ENCODE results near the gene SEL1L2.

Gene SEL1L2

GRCh38 chr20:13875265-13875811, 115.1 kb downstream of the SEL1L2 start:
- no peak overlapping the region for H3K4me2 ChIP-seq (ENCODE audit: low read length)
- no peaks in the 10 kb centered on the region for H3K9me3 ChIP-seq (ENCODE audit: control insufficient read depth, insufficient read depth, low read length)
- H3K9me2 ChIP-seq (replicated peaks; ENCODE audit: control insufficient read depth, low read length): no peaks in the 10 kb centered on the region
- no peaks in the 10 kb centered on the region for H3F3A ChIP-seq (ENCODE audit: control insufficient read depth, insufficient read depth)
- no peaks in the 10 kb centered on the region for H3K79me2 ChIP-seq (ENCODE audit: control insufficient read depth, low read length)
- H4K20me1 ChIP-seq (ENCODE audit: control insufficient read depth, insufficient read depth, low read depth, low read length): no peaks in the 10 kb centered on the region
- H3K36me3 ChIP-seq (ENCODE audit: control insufficient read depth, low read length): no peaks in the 10 kb centered on the region
- no peak overlapping the region for H3K27ac ChIP-seq (ENCODE audit: low read depth, low read length)
- H3K4me3 ChIP-seq (ENCODE audit: low read length): no peak overlapping the region
- H3K27me3 ChIP-seq (ENCODE audit: control insufficient read depth, low read length): no peaks in the 10 kb centered on the region
- TF ChIP-seq CTCF (IDR thresholded peaks at IDR 0.05; ENCODE audit: low read depth, low read length, poor library complexity, severe bottlenecking) (no peak), EZH2phosphoT487 (IDR thresholded peaks at IDR 0.05; ENCODE audit: borderline replicate concordance, low read length) (no peak)
- no peaks in the 10 kb centered on the region for H3K4me1 ChIP-seq (ENCODE audit: control insufficient read depth, low read length)

GRCh38 chr20:13874394-13875157, 115.8 kb downstream of the SEL1L2 start:
- Histone ChIP-seq H3K9me3 (ENCODE audit: control insufficient read depth, insufficient read depth, low read length) (no peaks in the 10 kb centered on the region), H3K36me3 (ENCODE audit: control insufficient read depth, low read length) (no peaks in the 10 kb centered on the region), H3K4me1 (ENCODE audit: control insufficient read depth, low read length) (no peaks in the 10 kb centered on the region), H3F3A (ENCODE audit: control insufficient read depth, insufficient read depth) (no peaks in the 10 kb centered on the region), H3K4me3 (ENCODE audit: low read length) (no peak overlapping the region), H3K27ac (ENCODE audit: low read depth, low read length) (no peak overlapping the region), H3K79me2 (ENCODE audit: control insufficient read depth, low read length) (no peaks in the 10 kb centered on the region), H4K20me1 (ENCODE audit: control insufficient read depth, insufficient read depth, low read depth, low read length) (no peaks in the 10 kb centered on the region), H3K27me3 (ENCODE audit: control insufficient read depth, low read length) (no peaks in the 10 kb centered on the region), H3K9me2 (replicated peaks; ENCODE audit: control insufficient read depth, low read length) (no peaks in the 10 kb centered on the region), H3K4me2 (ENCODE audit: low read length) (no peak overlapping the region)
- TF ChIP-seq EZH2phosphoT487 (IDR thresholded peaks at IDR 0.05; ENCODE audit: borderline replicate concordance, low read length) (no peak), CTCF (IDR thresholded peaks at IDR 0.05; ENCODE audit: low read depth, low read length, poor library complexity, severe bottlenecking) (no peak)

GRCh38 chr20:13873831-13874230, 116.6 kb downstream of the SEL1L2 start:
- H3F3A ChIP-seq (ENCODE audit: control insufficient read depth, insufficient read depth): no peaks in the 10 kb centered on the region
- H3K4me3 ChIP-seq (ENCODE audit: low read length): no peak overlapping the region
- no peaks in the 10 kb centered on the region for H3K27me3 ChIP-seq (ENCODE audit: control insufficient read depth, low read length)
- no peaks in the 10 kb centered on the region for H3K4me1 ChIP-seq (ENCODE audit: control insufficient read depth, low read length)
- H4K20me1 ChIP-seq (ENCODE audit: control insufficient read depth, insufficient read depth, low read depth, low read length): no peaks in the 10 kb centered on the region
- H3K36me3 ChIP-seq (ENCODE audit: control insufficient read depth, low read length): no peaks in the 10 kb centered on the region
- H3K9me3 ChIP-seq (ENCODE audit: control insufficient read depth, insufficient read depth, low read length): no peaks in the 10 kb centered on the region
- no peaks in the 10 kb centered on the region for H3K9me2 ChIP-seq (replicated peaks; ENCODE audit: control insufficient read depth, low read length)
- H3K79me2 ChIP-seq (ENCODE audit: control insufficient read depth, low read length): no peaks in the 10 kb centered on the region
- TF ChIP-seq CTCF (IDR thresholded peaks at IDR 0.05; ENCODE audit: low read depth, low read length, poor library complexity, severe bottlenecking): no peak
- no peak for TF ChIP-seq EZH2phosphoT487 (IDR thresholded peaks at IDR 0.05; ENCODE audit: borderline replicate concordance, low read length)
- H3K4me2 ChIP-seq (ENCODE audit: low read length): no peak overlapping the region
- no peak overlapping the region for H3K27ac ChIP-seq (ENCODE audit: low read depth, low read length)
